ENCODE measurements around the gene FAM135A.

FAM135A gene

GRCh38 chr6:70413114-70413991 lies at the start of gene FAM135A:
FAM135A (plus strand) TSS chr6:70413508; CDS start chr6:70428343, 14,835 bp downstream.
- DNase-seq = peak; percentile 98

GRCh38 chr6:70363741-70364493 lies 49.4 kb upstream of the FAM135A start:
- no peak for DNase-seq

- DNase-seq = no peak
Observed at GRCh38 chr6:70369332-70369950, 43.9 kb upstream of the FAM135A start.

- DNase-seq = no peak
Observed at GRCh38 chr6:70370496-70370895, 42.8 kb upstream of the FAM135A start.

GRCh38 chr6:70371454-70372105 lies 41.7 kb upstream of the FAM135A start:
- peak; percentile 3 for DNase-seq

- DNase-seq = no peak
Observed at GRCh38 chr6:70375166-70375565, 38.1 kb upstream of the FAM135A start.

GRCh38 chr6:70375882-70376281 lies 37.4 kb upstream of the FAM135A start:
- no peak for DNase-seq

- DNase-seq = no peak
Observed at GRCh38 chr6:70376628-70377027, 36.7 kb upstream of the FAM135A start.

- DNase-seq = no peak
Observed at GRCh38 chr6:70377372-70377771, 35.9 kb upstream of the FAM135A start.

- DNase-seq = no peak
Observed at GRCh38 chr6:70379473-70380013, 33.8 kb upstream of the FAM135A start.

- no peak for DNase-seq
Observed at GRCh38 chr6:70380252-70380651, 33.1 kb upstream of the FAM135A start.

- DNase-seq = no peak
Observed at GRCh38 chr6:70380771-70381416, 32.4 kb upstream of the FAM135A start.

- DNase-seq = no peak
Observed at GRCh38 chr6:70381417-70381782, 31.9 kb upstream of the FAM135A start.

GRCh38 chr6:70385901-70386300 lies 27.4 kb upstream of the FAM135A start:
- no peak for DNase-seq

- DNase-seq = no peak
Observed at GRCh38 chr6:70388814-70389213, 24.5 kb upstream of the FAM135A start.

- no peak for DNase-seq
Observed at GRCh38 chr6:70389261-70389660, 24.0 kb upstream of the FAM135A start.

GRCh38 chr6:70390067-70390466 lies 23.2 kb upstream of the FAM135A start:
- DNase-seq = no peak

GRCh38 chr6:70391492-70391891 lies 21.8 kb upstream of the FAM135A start:
- DNase-seq = no peak

GRCh38 chr6:70394518-70395300 lies 18.6 kb upstream of the FAM135A start:
- no peak for DNase-seq

GRCh38 chr6:70395301-70395672 lies 18.0 kb upstream of the FAM135A start:
- no peak for DNase-seq

- no peak for DNase-seq
Observed at GRCh38 chr6:70396163-70396562, 17.1 kb upstream of the FAM135A start.
